OCI-LY7 (cell line): Measurements from ENCODE around the gene SLC26A6.

Source experiments
- EZH2phosphoT487 ChIP-seq: fragments of 200-600 bp; sonication (generic); IDR thresholded peaks from 2 replicates; pipeline ENCODE4 v1.6.1; 2018; ENCODE audit warnings: low read depth, borderline replicate concordance, mild to moderate bottlenecking, mixed run types, antibody characterized with exemption, low read length, moderate library complexity, mixed read lengths
- TF ChIP-seq, protein P1 (sequence below): fragments of 200-600 bp; sonication (generic); conservative IDR thresholded peaks from 2 replicates; pipeline ENCODE4 v1.5.1; 2014; ENCODE audit warnings: mild to moderate bottlenecking, antibody characterized with exemption, low read length, moderate library complexity, mixed read lengths

DNA sequence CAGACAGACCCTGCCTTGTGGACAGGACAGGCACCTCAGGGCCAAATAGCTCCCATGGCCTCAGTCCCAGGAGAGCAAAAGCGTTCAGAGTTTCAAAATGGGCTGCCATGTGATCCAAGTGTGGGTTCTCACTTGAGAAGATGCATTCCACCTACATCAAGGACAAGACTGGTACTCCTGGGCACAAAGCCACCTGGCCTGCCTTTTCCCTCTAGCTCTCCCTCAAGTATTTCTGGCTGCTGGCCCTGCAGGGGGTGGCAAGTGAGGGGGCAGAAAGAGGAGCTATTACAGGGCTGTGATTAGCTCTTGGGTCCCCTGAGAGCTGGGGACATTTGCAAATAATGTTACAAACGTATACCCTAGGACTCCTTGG lies 33.7 kb downstream of the SLC26A6 start:
- TF ChIP-seq, protein P1, sequence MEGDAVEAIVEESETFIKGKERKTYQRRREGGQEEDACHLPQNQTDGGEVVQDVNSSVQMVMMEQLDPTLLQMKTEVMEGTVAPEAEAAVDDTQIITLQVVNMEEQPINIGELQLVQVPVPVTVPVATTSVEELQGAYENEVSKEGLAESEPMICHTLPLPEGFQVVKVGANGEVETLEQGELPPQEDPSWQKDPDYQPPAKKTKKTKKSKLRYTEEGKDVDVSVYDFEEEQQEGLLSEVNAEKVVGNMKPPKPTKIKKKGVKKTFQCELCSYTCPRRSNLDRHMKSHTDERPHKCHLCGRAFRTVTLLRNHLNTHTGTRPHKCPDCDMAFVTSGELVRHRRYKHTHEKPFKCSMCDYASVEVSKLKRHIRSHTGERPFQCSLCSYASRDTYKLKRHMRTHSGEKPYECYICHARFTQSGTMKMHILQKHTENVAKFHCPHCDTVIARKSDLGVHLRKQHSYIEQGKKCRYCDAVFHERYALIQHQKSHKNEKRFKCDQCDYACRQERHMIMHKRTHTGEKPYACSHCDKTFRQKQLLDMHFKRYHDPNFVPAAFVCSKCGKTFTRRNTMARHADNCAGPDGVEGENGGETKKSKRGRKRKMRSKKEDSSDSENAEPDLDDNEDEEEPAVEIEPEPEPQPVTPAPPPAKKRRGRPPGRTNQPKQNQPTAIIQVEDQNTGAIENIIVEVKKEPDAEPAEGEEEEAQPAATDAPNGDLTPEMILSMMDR = no peak
- no peak for TF ChIP-seq EZH2phosphoT487
